Measurements from ENCODE around the gene PEX1. TPM values are rescaled to one million over a fixed set of nuclear protein-coding genes. Genes with fewer than 3 reads are reported as not detected.

PEX1 gene
- 10 to 100 TPM; 20.2 to 52.8 (median 34.4) TPM for total RNA-seq

- peak within 1 kb of the TSS; percentile 93 to 95 for H3K27ac ChIP-seq
- peak within 1 kb of the TSS; percentile 67 to 95 (median 87) for H3K4me3 ChIP-seq
- no peak for TF ChIP-seq CTCF (IDR thresholded peaks at IDR 0.05)
- TF ChIP-seq POLR2A (IDR thresholded peaks at IDR 0.05) = peak; percentile 41
- TF ChIP-seq POLR2AphosphoS5 (IDR thresholded peaks at IDR 0.05) = peak; percentile 82 to 94 (median 93)
- intact Hi-C loops (cut with DNase I; ENCODE audit: low total_unique reads) = no loop called here
- no peaks in the 10 kb centered on the region for H3K27me3 ChIP-seq
- DNase-seq (ENCODE audit: low spot score in 2 of 2) = peak; percentile 95 to 97
- H3K9me3 ChIP-seq = no peaks in the 10 kb centered on the region
- H3K36me3 ChIP-seq = no peaks in the 10 kb centered on the region
- peaks cover 0 to 10% of the 10 kb centered on the region in 2 donors for H3K4me1 ChIP-seq
These were observed at the start of gene PEX1, which contains the start of gene RBM48 for GRCh38 chr7:92528188-92528957. Gene PEX1, minus strand, starts transcription at chr7:92528520. Its CDS starts 85 bp downstream, at chr7:92528435. Gene RBM48, plus strand, starts transcription at chr7:92528795. Its CDS starts 19 bp downstream, at chr7:92528814.

GRCh38 chr7:92576296-92576695 lies 48.0 kb upstream of the PEX1 start:
- H3K4me3 ChIP-seq = no peak overlapping the region
- DNase-seq (ENCODE audit: low spot score in 2 of 2) = no peak
- no peaks in the 10 kb centered on the region for H3K9me3 ChIP-seq
- H3K4me1 ChIP-seq = no peaks in the 10 kb centered on the region
- TF ChIP-seq POLR2AphosphoS5 (IDR thresholded peaks at IDR 0.05) (no peak), CTCF (IDR thresholded peaks at IDR 0.05) (no peak), POLR2A (IDR thresholded peaks at IDR 0.05) (no peak)
- H3K36me3 ChIP-seq = peaks cover 19% of the 10 kb centered on the region
- intact Hi-C loops (cut with DNase I; ENCODE audit: low total_unique reads) = no loop called here
- H3K27me3 ChIP-seq = no peaks in the 10 kb centered on the region
- H3K27ac ChIP-seq = no peak overlapping the region

- H3K27me3 ChIP-seq = no peaks in the 10 kb centered on the region
- H3K36me3 ChIP-seq = peaks cover 5% of the 10 kb centered on the region
- intact Hi-C loops (cut with DNase I; ENCODE audit: low total_unique reads) = no loop called here
- no peaks in the 10 kb centered on the region for H3K9me3 ChIP-seq
- H3K27ac ChIP-seq = no peak overlapping the region
- no peak for DNase-seq (ENCODE audit: low spot score in 2 of 2)
- TF ChIP-seq POLR2A (IDR thresholded peaks at IDR 0.05) (no peak), CTCF (IDR thresholded peaks at IDR 0.05) (no peak), POLR2AphosphoS5 (IDR thresholded peaks at IDR 0.05) (no peak)
- no peaks in the 10 kb centered on the region for H3K4me1 ChIP-seq
- H3K4me3 ChIP-seq = no peak overlapping the region
These were observed 40.8 kb upstream of the PEX1 start for GRCh38 chr7:92569137-92569536.

GRCh38 chr7:92567460-92567859 lies 39.1 kb upstream of the PEX1 start:
- Histone ChIP-seq H3K9me3 (no peaks in the 10 kb centered on the region), H3K27me3 (no peaks in the 10 kb centered on the region), H3K4me3 (no peak overlapping the region), H3K36me3 (peaks cover 3% of the 10 kb centered on the region), H3K4me1 (no peaks in the 10 kb centered on the region), H3K27ac (no peak overlapping the region)
- no peak for TF ChIP-seq POLR2AphosphoS5 (IDR thresholded peaks at IDR 0.05)
- intact Hi-C loops (cut with DNase I; ENCODE audit: low total_unique reads) = no loop called here
- DNase-seq (ENCODE audit: low spot score in 2 of 2) = no peak

- TF ChIP-seq POLR2A (IDR thresholded peaks at IDR 0.05) = no peak
- TF ChIP-seq POLR2AphosphoS5 (IDR thresholded peaks at IDR 0.05) = no peak
- no peak for TF ChIP-seq CTCF (IDR thresholded peaks at IDR 0.05)
- DNase-seq (ENCODE audit: low spot score in 2 of 2) = no peak
- Histone ChIP-seq H3K9me3 (no peaks in the 10 kb centered on the region), H3K36me3 (peaks cover 3% of the 10 kb centered on the region), H3K4me1 (no peaks in the 10 kb centered on the region), H3K4me3 (no peak overlapping the region), H3K27ac (no peak overlapping the region), H3K27me3 (no peaks in the 10 kb centered on the region)
- intact Hi-C loops (cut with DNase I; ENCODE audit: low total_unique reads) = no loop called here
These were observed 35.0 kb upstream of the PEX1 start for GRCh38 chr7:92563345-92563744.
